Stimulated activated CD4-positive, alpha-beta T cell treated with anti-CD3 and anti-CD28 coated beads, Interleukin-1b, Interleukin-23, amount 100 ng/mL, for 48 hours (primary cell): ENCODE results near the gene ELFN1.
"Not testable (repeated sequence)": the region's sequence is repeated elsewhere in the genome, so short reads cannot be mapped to it uniquely, and the experiment has no call there.

Experiments used
- DNase-seq: peaks from one replicate; pipeline ENCODE4 v3.0.0-alpha.2; 2020

Gene ELFN1

DNA sequence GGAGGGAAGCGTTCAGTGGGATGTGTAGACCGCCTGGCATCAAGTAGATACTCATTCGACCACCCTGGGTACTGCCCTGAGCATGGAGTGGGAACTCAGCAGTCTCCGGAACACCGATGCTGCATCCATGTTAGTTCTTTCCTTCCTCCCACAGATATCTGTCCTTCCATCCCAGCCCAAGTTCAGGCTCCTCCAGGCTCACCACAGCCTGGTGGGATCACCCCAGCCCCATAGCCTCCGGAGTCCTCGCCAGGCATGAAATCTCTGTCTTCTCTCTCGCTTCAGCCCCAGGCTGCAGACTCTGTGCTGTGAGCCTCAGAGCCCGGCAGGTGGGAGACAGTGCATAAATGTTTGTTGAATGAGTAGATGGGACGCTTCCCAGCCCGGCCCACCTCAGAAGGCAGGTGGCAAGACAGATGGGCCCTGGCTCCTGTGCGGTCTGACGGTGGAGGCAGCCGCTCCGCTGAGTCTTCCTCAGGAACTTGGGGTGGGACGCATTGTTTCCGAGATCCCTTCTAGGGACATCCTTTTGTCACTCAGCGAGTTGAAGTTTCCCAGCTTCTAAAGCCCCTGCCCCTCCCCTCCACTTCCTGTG lies 42.9 kb downstream of the ELFN1 start:
- no peak for DNase-seq

DNA sequence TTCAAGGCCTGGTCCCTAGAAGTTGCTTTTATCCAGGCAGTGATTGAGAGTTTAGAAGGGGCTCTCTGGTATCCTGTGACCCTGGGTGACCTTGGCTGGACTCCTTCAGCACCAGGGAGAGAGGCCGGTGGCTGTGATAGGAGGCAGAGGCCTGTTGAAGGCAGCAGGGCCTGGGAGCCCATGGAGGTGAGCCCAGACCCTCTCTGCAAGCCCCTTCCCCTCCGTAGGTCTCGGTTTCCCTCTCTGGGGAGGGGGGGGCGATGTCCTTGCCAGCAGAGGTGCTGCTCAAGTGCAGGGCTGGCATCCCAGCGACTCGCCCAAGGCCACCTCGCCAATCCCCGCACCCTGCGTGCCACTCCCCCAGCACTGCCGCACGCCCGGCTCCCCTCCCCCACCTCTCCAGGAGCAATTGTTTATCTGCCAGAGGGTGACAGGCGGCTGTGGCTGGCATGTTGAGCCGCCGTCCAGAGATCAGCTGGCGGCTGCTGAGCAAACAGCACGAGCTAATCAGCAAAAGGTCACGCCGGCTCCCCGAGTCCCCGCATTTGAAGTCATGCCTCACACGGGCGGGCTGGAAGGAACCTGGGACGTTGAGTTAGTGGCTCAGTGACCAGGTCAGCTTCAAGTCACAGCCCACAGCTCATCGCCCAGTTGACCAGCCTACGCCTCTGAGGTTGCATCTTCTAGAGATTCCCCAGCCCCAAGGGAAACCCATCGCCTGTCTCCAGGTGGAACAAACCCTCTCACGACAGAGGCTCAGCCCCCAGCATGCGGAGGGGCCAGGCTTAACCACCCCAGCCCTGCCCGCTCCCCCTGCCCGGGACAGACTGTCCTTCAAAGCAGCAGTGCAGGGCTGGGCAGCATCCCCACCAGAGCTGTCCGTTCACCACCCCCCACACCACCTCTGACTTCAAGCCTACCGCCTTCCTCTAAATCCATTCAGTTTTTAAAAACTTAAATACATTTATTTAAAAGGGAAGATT lies 43.7 kb downstream of the ELFN1 start:
- no peak for DNase-seq

DNA sequence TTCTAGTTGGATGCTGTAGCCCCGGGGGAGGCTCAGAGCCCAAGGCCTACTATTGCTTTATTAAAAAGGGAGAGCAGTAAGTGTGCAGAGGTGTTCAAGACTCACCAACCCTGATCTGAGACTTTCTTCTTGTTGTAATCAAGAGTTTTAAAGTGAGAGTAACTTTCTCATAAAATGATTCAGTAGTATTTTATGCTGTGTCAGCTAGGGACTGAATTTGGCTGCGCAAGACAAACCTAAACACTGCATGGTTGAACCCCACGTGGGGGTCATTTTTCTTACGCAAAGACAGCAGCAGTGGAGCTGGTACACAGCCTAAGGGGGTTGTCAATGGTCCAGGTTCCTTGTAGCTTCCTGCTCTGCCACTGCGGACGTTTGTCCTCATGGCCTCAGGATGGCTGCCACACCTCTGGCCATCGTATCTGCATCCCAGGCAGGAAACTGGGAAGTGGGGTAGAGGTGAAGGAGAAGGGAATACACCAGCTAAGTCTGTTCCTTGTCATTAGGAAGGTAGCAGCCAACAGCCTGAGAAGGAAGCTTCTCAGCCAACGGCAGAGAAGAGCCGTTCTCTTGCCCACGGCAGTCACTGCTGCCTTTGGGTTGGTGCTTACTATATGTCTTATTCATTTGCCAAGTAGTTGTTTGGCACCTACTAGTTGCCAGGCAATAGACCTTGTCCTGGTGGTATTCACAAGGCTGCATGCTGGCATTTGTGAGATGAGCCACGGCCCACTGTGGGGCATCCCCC lies 44.7 kb downstream of the ELFN1 start:
- DNase-seq: no peak

DNA sequence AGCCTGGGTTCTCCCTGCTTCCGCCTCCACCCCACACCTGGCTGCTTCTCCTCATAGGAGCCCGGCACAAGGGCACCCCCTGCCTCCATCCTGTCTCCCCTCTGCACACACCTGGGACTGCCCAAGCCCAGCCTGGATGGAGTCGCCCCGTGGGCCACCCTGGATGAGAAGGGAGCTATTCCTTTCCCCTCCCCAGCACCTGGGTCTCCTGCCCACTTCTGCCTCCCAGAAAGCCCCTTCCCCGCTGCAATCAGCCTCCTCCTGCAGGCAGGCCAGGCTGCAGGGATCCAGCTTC lies 45.2 kb downstream of the ELFN1 start:
- DNase-seq: no peak

DNA sequence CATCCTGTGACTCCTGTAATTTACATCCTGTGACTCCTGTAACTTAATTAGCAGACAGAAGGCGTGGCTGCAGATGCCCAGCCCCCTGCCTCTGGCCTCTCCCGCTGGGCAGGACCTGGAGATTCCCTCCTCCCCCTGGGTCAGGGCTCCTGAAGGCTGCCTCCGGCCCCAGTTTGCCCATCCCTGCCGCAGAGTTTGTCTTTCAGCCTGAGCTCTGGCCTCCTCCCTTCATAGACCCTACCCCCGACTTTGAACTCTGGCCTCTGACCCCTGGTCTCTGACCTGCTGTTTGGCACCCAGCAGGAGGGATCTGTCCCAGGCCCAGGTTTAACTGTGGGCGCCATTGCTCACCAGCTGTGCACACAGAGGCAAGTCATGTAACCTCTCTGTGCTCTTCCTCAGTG lies 45.6 kb downstream of the ELFN1 start:
- DNase-seq: no peak

DNA sequence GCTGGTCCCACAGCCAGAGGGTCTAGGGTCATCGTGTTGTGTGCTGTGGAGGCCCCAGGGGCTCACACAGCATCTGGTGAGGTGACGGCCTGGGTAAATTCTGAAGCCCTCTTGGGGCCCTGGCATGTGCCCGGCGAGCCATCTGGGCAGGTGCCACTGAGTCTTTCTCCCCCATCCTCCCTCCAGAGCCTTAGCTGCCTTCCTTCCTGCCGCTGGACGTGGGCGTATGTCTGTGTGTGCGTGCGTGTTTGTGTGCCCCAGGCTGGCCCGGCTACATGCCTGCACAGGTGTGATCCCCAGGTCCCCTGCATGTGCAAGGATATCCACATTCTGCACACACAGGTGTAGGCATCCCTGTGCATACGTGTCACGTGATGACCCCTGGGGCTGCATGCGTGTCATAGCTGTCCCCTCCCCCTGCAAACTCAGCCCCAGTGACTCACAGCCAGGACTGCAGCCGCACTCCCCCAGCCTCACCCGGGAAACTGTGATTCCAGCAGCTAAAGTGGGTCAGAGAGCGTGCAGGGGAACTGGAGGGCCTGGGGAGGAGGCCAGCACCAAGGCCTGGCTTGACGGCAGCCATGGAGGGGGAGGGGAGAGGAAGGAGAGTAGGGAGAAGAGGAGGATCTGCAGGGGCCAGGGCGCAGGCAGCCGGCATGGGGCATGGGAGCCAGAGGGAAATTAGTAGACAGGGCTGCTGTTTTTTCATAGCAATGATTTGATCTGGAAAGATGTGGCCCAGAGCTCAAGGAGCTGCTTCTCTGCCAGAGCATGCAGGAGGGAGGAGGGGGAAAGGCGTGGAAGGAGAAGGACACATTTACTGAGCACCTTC lies 46.4 kb downstream of the ELFN1 start:
- DNase-seq: no peak

DNA sequence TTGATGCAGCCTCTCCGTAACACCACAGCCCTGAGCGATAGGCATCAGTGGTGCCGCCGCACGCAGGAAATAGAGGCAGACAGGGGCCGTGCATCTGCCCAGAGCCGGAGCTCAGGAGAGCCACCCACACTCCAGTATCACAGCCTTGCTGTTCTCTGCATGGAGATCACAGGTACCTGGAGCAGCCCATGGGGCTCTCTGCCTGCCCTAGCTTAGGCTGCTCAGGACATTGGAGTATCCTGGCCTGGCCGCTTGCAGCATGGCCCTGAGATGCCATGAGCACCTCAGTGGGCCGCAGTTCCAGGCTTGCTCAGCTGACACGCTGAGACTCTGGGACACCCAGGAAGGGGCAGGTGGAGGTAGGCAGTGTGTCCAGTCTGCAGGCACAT lies 47.0 kb downstream of the ELFN1 start:
- no peak for DNase-seq

DNA sequence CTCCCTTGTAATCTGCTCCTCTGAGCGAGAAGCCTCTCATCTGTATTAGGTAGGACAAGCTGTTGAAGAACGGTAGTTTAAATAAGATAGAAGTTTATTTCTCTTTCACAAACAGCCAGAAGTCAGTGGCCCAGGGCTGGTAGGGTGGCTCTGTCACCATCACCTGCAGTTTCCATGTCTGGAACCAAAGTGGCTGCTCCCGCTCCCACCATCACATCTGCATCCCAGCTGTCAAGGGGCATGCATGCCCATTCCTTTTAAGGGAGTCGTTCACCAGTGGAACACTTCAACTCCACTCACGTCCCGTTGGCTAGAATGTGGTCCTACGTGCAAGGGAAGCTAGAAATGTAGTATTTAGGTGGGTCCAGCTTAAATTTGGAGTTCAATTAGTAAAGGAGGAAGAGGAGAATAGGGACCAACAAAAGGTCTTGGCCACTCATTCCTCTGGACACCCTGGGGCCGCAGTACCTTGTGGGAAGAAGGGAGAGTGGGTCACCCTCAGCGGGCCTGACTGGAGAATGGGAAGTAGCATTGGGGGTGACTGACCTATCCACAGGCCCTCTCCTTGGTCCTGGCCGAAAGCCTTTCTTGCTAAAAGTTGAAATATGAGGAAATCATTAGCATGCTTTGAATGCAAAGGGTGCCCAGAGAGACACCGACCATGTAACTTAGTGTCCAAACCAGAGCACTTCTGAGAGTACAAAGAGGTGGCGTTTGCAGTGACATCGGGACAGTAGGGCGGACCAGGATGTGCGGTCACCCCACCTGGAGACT lies 48.0 kb downstream of the ELFN1 start:
- no peak for DNase-seq

DNA sequence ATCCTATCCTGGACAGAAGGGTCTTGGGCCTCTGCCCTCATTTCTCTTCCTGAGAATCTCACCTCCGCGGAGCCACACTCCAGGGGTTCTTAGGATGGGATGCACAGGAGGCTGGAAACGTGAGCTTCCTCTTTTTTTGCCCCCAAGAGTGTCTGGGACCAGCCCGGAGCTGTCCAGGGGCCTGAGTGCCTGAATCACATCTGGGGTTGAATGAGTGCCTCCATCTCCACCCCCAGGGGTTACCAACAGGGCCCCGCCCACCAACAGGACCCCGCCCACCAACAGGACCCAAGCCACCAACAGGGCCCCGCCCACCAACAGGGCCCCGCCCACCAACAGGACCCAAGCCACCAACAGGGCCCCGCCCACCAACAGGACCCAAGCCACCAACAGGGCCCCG lies 48.8 kb downstream of the ELFN1 start:
- not testable (repeated sequence) for DNase-seq

DNA sequence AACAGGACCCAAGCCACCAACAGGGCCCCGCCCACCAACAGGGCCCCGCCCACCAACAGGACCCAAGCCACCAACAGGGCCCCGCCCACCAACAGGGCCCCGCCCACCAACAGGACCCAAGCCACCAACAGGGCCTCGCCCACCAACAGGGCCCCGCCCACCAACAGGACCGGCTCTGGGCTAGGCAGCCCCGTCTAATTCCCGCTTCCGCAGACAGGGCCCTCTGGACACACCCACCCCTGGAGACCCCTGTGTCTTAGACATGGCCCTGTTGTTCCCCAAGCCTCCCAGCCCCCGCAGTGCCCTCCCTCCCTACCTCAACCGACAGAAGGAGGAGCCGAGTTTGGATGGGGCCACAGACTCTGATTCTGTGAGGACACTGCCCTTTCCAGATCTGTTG lies 49.2 kb downstream of the ELFN1 start:
- not testable (repeated sequence) for DNase-seq

DNA sequence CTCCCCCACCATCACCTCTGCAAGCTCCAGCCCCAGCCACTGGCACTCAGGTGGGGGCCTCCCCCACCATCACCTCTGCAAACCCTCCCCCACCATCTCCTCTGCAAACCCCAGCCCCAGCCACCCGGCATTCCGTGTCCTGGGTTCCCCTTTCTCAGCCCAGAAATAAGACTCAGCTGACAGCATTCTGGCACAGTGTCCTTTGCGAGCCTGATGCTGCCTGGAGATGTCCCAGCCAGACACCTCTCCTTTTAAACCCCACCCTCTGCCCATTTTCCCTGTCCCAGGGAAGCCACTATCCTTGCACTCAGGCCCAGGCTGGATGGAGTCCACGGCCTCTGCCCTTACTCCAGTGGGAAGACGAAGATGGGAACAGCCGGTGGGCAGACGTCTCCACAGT lies 49.8 kb downstream of the ELFN1 start:
- no peak for DNase-seq

DNA sequence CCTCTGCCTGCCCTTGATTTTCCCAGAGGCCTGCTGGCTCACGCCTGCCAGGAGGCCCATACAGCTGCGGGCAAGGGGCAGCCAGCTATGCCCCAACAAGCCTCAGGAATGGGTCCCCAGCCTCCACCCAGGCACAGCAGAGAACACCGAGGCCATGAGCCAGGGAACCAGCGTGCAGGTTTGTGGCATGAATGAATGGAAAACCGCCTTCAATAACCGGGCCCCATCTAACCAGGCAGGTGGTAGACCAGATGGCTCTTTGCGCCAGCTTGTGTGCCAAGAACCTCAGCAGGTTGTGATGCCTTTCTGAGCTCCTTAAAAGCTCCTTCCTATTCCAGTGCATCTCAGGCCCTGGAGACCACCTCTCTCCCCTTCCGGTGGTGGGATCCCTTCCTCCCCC lies 50.2 kb downstream of the ELFN1 start:
- DNase-seq: no peak

DNA sequence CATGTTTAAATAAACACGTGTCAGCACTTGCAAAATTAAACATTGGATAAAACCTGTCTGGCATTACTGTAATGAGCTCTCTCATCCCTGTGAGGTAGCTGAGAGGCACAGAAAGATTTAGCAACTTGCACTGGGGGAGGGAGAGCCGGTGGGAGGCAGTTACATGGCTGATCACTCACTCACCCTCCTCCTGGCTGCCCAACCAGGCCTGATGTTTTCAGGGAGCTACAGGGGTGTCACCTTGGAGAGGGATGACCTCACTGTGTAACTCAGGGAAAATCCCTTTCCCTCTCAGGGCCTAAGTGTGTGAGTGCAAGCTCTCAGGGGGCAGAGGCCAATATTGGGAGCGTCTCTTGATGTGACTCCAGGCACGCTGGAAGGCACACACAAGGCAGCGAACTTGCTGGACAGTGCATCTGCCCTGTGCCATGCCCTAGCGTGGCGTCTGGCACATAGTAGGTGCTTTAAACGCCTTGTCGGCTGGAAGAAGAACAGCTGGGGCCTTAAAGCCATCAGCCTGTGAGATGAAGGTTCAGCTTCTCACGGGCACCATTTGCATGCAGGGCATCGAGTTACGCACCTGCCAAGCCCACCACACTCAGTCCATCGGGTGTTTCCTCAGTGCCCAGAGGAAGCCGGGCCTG lies 51.1 kb downstream of the ELFN1 start:
- DNase-seq: no peak

DNA sequence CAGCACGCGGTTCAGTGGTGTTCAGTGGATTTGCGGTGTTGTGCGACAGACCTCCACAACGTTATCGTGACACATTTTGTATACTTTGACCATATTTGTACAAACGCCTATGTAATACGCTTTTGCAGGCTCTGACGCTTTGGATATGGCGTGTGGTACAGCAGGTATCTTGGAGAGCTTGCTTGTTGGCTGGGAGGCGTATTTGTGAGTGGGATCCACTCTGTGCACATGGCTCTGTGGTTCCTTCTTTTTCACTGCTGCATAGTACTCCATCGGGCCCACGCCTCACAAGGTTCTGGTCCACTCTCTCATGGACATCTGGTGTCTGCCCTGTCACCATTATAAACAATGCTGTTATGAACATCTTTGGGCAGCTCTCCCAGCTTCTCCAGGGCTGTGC lies 53.2 kb downstream of the ELFN1 start:
- DNase-seq: no peak

DNA sequence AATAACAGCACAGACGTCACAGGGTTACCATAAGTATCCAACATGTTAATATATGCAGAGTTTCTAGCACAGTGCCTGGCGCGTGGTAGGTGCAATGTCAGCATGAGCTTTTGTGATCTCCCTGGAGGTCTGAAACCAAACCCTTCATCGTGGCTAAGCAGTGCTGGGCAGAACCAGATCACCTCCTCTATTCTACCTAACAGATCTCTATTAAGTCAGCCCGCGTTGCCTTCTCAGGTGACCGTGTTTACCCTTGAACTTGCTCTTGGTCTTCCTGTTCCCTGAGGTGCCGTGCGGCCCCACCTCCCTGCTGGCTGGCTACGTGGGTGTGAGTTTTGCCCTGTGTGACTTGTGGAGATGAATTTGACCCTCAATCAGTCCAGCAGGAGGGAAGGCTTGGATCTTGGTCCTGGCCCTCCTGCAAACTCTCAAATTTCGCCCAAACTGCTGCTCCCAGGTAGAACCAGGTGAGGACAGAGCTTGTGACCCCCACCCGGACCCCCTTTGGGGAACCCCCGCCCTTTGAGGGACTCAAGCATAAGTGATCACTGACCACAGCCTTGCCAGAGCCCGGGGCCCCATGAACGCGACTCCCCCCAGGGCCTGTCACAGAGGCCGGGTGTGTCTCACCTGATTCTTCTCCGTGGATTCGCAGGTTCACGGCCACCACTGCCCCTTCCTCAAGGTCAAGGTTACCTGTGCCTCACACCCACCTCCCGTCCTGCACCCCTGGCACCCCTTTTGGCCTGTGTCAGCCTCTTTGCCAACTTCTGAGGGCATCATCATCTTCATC lies 54.2 kb downstream of the ELFN1 start:
- DNase-seq: no peak

DNA sequence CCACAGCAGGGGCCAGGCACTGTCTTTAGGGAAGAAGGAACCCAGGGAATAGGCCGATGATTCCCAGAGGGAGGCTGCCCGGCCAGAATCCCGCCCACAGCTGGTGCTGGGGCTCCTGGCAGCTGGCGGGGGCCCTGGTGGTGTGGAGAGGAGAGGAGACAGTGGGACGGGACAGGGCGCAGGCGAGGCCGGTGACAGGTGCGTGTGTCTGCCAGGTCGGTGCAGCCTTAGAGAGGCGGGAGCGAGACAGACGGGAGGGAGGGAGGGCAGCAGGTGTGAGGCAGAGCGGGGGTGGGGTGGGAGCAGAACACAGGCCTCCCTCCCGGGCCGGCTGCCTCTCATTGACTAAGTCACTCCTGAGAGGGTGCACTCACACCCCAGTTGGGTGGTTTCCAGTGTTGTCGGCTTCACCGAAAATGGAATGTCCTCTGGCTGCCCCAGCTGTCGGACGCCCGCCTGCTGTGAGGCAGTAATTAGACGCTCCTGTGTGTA lies 55.2 kb downstream of the ELFN1 start:
- no peak for DNase-seq

DNA sequence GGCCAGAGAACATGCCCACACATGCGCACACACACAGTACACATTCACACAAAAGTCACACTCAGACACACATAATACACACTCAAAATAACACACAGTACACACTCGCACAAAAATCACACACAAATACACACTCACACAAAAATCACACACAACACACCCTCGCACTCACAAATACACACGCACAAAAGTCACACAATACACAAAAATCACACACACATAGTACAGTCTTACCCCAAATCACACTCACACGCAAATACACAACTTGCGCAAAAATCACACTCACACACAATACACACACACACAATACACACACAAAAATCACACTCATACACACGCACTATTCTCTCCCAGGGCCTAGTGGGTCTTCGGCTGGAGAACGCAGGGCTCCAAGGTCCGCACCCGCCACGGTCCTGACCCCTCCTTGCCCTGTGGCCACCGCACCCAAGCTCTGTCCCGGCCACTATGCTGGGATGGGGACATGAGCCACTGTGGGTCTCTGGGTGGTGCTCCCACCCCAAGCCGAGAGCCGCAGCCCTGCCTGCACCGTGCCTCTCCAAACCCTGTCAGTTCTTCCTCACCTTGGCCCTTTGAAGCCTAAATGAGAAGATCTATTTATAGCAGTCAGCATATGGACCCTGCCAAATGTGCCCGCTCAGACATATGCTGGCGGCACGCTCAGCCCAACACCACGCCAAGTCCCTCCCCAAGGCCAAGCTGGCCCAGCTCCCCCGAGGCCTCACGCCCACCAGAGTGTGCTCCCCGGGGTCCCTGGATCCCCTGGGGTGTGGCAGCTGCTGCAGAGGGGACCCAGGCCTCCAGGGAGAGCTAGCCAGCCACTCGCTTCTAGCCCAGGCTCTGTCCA lies 55.9 kb downstream of the ELFN1 start:
- no peak for DNase-seq

DNA sequence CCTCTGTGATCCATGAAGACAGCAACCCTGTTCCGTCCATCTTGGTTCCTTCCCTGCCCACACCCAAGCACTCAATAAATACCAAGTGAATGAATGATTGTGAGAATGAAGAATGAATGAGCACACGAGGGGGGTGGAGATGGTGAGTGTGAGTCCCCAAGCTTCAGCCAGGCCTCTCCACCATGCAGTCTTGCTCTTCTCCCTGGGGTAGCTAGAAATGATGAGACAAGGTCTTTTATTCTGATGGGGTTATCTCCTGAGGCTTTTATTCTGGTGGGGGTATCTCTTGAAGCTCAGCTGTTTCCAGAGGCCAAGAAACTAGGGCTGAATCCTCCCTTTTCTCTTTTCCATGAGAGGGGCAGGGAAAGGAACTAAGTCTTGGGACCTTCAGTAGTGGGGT lies 57.0 kb downstream of the ELFN1 start:
- DNase-seq: no peak

DNA sequence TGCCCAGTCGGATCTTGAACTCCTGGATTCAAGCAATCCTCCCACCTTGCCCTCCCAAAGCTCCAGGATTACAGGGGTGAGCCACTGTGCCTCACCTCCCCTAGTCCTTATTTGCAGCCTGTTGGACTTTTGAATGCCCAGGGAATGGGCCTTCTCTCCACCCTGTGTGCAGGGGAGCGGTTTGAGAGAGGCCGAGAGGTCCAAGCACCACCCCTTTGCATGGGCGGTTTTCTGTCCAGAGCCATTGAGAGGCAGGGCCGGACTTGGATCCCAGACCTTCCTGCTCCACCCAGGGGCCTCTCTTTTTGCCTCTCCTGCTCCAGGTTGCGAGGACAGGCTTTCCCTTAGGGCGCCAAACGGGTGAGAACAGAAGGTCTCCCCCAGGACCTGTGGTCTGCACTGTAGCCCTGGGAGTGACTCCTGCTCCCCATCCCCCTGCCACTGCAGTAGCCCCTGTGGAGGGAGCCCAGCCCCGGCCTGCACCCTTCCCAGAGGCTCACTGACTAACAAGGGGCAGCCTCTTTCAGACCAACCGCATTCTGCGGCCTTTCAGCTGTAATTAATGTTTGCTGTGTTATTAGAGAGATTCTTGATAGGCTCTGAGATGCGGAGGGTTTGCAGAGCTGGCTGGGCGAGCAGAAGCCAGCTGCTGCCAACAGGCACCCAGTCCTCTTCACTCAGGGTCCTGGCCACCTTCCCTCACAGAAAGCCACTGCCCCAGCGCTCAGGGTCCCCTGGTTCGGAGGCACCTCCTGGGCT lies 57.9 kb downstream of the ELFN1 start:
- no peak for DNase-seq
